Epithelial cell of esophagus (primary cell): ENCODE measurements around the gene ITPR1.

ENCODE experiments used
- DNase-seq: peaks from one replicate; pipeline ENCODE4 v3.0.0; 2010; ENCODE audit warnings: low read depth
- H3K4me3 ChIP-seq: 2 replicates; pipeline ENCODE4 v1.5.1; 2011; ENCODE audit warnings: mild to moderate bottlenecking, low read length, control low read depth
- TF ChIP-seq, protein P1 (sequence below): IDR thresholded peaks from 2 replicates; pipeline ENCODE4 v1.5.1; 2011; ENCODE audit warnings: low read depth, mild to moderate bottlenecking, low read length, control low read depth, inconsistent platforms; ENCODE audit not compliant: insufficient read depth; ENCODE audit errors: missing control alignments

ITPR1 gene

DNA sequence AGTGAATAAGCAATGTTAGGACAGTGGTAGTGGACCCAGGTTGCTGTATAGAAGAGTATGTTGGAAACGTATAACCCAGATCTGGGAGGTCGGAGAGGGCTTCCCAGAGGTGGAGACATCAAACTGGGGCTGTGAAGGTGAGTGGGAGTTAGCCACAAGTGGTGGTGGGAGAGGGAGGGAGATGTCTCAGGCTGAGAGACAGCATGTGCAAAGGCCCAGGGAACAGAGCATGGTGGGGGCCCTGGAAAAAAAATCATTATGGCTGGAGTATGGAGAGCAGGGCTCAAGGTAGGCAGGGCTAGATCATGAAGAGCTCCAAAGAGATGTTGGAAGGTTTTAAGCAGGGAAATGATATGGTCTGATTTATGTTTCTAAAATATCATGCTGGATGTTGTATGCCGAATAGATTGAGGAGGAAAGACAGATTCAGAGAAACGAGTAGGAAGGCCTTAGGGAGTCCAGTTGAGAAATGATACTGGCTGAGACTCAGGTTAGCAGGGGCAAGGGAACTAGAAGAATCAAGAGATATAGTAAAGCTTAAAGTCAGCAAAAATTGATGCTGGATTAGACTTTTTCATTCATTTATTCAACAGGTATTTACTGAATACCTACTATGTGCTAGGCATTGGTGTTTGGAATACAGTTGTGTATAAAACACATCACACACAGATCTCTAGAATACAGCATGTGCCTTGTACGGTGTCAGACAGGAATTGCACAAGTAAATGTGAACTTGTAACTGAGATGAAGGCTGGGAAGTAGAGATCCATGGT lies 17.0 kb downstream of the ITPR1 start:
- no peak overlapping the region for H3K4me3 ChIP-seq
- TF ChIP-seq, protein P1, sequence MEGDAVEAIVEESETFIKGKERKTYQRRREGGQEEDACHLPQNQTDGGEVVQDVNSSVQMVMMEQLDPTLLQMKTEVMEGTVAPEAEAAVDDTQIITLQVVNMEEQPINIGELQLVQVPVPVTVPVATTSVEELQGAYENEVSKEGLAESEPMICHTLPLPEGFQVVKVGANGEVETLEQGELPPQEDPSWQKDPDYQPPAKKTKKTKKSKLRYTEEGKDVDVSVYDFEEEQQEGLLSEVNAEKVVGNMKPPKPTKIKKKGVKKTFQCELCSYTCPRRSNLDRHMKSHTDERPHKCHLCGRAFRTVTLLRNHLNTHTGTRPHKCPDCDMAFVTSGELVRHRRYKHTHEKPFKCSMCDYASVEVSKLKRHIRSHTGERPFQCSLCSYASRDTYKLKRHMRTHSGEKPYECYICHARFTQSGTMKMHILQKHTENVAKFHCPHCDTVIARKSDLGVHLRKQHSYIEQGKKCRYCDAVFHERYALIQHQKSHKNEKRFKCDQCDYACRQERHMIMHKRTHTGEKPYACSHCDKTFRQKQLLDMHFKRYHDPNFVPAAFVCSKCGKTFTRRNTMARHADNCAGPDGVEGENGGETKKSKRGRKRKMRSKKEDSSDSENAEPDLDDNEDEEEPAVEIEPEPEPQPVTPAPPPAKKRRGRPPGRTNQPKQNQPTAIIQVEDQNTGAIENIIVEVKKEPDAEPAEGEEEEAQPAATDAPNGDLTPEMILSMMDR: no peak

DNA sequence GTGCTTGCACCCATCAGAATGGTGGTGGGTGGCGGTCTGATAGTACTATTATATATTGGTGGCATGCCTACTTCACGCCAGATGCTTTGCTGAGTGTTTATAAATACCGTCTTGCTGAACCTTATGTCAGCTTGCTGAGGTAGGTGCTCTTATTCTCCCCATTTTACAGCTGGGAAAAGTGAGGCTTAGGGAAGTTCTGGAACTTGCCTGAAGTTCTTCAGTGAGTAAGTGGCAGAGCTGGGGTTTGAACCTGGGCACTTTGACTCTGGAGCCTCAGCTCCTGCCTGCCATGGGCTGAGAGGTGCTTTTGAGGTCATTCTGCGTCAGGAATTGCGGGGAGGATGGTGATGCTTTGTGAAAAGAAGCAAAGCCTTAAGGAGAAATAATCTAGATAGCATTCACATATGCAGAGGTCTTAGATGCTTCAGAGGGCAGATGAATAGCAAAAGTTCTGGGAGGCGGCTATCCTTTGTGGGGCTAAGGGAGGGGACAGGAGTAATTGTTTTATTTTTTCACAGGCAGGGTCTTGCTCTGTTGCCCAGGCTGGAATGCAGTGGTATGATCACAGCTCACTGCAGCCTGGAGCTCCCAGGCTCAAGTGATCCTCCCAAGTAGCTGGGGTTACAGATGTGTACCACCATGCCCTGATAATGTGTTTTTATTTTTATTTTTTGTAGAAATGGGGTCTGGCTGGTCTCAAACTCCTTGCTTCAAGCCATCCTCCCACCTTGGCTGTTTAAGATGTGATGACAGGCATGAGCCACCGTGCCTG lies 18.5 kb downstream of the ITPR1 start:
- TF ChIP-seq, protein P1: no peak
- DNase-seq: no peak
- H3K4me3 ChIP-seq: no peak overlapping the region

More for the DNA sequence above, 17.0 kb downstream of the ITPR1 start:
- no peak for DNase-seq

DNA sequence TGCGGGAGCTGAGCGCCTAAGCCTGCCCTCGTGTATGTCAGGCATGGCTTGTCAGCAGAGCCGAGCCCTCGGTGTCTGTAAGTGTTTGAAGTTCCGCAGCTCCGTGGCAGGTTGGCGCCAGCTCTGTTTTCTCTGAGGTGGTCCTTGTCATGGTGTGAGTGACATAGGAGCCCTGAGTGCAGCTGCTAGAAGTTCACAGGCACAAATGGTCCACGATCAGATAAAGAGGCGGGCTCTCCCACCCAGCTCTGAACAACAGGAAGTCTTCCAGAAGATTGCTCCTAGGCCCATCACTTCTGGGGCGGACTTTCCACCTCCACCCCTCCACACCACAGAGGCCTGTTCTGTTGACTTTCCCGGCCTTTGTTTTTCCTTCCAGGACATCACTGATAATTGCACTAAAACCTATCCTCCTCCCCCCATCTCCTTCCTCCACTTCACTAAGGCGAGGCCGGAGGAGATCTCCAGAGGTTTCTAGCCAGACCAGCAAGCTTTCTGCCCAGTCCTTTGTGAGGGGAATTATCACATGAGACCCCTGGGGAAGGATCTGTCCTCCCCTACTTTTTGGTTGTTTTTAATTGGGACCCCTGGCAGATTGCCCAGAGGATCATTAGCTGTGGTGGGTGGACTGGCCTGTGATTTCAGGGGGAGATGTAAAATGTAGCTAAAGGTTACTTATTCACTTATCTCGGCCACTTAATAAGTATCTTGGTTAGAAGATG lies 19.9 kb downstream of the ITPR1 start:
- TF ChIP-seq, protein P1: no peak
- H3K4me3 ChIP-seq: no peak overlapping the region

DNA sequence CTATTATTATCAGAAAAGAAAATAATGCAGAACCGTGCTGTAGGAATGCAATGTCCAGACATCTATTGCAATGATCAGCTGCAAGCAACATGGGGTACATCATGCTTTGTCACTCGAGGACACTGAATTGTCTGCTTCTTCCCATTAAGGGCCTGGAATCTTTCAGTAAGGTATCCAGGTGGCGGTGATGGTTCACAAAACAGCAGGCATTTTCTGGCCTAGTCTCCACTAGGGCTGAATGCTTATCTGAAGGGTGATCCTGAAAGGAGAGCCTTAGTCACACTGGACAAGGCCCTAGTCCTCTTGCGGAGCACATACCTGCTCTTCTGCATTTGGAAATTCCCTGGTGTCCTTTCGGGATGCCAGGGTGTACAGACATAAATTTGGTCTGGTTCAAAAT lies 21.2 kb downstream of the ITPR1 start:
- TF ChIP-seq, protein P1: no peak
- no peak overlapping the region for H3K4me3 ChIP-seq
- no peak for DNase-seq

More for the DNA sequence above, 19.9 kb downstream of the ITPR1 start:
- DNase-seq: no peak

DNA sequence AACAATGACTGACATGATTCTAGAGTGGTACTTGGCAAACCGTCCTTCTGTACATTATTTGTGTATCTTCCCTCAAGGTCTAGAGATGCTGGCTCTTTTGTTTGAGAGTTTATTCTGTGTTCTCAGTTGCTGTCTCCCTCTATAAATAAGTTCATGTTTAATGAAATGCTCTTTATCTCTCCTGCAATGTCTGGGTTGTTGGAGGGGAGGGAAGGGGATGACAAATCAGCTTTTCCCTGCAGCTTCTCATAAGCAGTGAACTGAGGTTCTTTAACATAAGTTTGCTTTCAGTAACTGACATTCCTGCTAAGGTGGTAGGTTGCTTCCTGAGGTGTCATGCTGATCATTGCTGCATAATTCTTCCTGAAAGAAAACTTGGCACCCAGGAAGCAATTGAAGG lies 21.8 kb downstream of the ITPR1 start:
- no peak for DNase-seq
- TF ChIP-seq, protein P1: no peak
- H3K4me3 ChIP-seq: no peak overlapping the region

DNA sequence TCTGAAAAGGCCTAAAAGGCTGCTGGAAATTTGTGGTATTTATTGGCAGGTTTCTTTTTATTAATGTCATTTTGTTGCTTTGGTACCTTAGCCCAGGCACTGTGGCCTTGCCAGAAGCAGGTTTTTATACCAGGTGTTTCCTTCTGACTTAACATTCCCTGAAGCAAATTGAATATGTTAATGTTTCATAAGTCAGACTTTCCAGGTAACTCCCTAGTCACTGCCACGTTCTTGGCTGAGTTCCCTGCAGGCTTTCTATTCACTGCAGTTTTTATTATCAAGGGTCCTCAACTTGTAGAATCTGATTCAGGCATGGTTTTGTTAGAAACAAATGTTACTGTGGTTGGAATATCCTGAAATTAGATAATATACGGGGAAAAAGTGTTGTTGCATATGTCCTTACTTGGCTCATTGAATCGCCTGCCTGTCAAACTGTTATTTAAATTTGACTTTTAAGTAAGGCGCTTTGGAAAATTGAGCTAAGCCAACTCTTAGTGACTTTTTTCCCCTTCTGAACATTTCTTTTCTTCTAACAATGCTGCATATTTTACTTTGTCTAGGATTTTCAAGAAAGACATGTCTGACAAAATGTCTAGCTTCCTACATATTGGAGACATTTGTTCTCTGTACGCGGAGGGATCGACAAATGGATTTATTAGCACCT lies 22.9 kb downstream of the ITPR1 start:
- peak; percentile 53 for DNase-seq
- H3K4me3 ChIP-seq: no peak overlapping the region
- TF ChIP-seq, protein P1: no peak
